GM12801 (cell line): Measurements from ENCODE around the gene ENO1.

Experiments used
- TF ChIP-seq, protein P1 (sequence below): IDR thresholded peaks from one replicate; pipeline ENCODE4 v1.5.1; 2011; ENCODE audit warnings: control low read depth; ENCODE audit not compliant: insufficient read length; ENCODE audit errors: extremely low read depth

The ENO1 gene

DNA sequence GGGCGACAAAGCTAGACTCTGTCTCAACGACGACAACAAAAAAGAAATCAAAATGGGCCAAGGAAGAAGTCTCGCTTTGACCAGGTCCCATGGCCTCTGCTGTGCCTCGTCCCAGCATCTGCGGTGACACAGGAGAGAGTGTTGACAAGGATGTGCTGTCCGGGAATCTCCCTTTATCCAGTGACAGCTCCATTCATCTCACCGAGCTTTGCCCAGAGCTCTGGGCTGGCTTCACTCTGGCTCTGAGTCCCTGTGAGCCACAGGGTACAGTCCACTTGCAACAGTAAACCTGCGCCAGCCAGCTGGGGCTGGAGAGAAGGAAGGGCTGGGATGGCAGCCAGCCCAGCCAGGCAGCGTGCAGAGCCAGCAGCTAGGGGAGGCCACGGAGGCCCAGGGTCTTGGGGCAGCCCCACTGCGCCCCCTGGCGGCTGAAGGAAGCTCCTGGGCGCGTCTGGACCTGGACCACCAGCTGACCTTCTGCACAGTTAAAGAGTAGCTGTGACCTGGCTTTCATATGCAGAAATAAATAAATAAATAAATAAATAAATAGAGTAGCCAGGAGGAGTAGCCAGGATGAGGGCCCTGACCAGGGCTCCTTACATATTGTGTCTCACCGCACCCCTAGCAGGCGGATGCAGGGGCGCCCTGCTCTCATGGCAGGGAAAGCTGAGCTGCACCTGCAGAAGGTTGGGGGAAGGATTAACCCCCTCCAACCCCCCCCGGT lies 29.7 kb downstream of the ENO1 start:
- TF ChIP-seq, protein P1, sequence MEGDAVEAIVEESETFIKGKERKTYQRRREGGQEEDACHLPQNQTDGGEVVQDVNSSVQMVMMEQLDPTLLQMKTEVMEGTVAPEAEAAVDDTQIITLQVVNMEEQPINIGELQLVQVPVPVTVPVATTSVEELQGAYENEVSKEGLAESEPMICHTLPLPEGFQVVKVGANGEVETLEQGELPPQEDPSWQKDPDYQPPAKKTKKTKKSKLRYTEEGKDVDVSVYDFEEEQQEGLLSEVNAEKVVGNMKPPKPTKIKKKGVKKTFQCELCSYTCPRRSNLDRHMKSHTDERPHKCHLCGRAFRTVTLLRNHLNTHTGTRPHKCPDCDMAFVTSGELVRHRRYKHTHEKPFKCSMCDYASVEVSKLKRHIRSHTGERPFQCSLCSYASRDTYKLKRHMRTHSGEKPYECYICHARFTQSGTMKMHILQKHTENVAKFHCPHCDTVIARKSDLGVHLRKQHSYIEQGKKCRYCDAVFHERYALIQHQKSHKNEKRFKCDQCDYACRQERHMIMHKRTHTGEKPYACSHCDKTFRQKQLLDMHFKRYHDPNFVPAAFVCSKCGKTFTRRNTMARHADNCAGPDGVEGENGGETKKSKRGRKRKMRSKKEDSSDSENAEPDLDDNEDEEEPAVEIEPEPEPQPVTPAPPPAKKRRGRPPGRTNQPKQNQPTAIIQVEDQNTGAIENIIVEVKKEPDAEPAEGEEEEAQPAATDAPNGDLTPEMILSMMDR = no peak

DNA sequence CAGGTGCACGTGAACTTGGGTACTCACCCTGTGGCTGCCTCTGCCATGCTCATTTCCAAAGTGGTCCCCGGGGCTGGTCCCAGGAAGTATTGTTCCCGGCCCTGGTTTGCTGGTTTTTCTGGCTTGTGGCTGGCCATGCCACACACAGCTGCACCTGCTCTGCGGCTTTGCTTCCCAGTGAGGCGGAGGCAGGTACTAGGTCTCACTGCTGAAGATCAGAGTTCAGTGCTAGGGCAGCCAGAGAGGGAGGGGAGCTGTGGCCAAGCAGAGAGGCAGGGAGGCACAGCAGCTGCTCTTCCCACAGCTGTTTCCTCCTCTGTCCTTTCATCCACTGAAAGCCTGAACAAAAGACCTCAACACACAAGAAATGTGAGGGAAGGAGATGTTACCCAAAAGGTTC lies 30.5 kb downstream of the ENO1 start:
- TF ChIP-seq, protein P1 = no peak

DNA sequence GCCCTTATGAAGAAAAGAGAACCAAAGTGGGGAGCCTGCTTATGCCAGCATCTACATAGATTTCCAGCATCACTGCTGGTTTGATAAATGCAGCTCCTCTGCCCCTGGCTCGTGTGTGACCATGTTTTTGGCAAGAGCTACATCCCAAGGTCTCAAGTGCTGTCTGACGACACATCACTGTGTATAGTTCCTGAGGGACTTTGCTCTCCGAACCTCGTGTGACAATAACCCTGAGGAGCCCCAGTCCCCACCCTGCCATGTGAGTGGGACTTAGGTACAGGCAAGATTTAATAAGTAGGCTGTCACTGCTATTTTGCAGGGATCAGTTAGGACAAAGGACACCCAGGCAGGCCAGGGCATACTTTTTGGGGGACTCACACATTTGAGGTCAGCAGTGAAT lies 32.2 kb downstream of the ENO1 start:
- TF ChIP-seq, protein P1 = no peak

DNA sequence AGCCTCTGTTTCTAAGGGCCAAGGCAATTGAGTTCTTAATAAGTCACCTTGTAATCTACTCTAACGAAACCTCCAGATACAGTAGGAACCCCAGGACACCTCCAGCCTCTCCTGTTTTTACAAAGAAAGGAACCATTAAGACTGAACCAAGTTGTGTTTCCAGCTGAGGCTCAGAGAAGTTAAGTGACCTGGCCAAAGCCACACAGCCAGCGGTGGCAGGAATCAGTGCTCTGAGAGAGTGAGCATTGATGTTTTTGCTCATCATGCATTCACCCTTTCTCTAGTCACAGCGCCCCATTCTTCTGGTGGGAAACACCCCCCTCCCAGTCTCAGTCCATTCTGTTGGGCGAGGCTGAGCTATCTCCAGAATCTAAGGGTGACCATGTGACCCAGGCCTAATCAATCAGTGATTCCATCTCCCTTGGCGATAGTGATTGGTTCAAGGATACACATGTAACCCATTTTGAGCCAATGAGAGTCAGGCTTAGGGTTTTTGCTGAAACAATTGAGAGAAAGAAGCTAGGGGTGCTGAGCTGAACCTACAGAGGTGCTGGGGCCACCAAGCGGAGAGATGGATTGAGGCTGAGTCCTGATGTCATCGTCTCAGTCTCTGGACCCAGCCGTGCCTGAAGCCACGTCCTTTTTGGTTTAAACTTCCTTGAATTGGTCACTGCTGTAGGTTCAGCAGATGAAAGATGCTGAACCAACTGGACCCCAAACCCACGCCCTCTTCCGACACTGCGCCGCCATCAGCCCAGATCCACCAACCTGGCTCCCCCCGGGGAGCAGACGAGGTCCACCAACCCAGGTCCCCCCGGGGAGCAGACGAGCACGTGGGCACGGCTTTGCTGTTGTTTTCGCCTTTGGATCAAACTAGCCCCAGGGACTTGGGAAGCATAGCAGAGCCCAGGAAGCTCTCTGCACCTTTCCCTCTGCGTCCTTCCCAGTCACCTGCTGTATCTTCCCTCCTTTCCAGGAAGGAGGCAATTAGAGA lies 33.1 kb downstream of the ENO1 start:
- TF ChIP-seq, protein P1 = no peak

DNA sequence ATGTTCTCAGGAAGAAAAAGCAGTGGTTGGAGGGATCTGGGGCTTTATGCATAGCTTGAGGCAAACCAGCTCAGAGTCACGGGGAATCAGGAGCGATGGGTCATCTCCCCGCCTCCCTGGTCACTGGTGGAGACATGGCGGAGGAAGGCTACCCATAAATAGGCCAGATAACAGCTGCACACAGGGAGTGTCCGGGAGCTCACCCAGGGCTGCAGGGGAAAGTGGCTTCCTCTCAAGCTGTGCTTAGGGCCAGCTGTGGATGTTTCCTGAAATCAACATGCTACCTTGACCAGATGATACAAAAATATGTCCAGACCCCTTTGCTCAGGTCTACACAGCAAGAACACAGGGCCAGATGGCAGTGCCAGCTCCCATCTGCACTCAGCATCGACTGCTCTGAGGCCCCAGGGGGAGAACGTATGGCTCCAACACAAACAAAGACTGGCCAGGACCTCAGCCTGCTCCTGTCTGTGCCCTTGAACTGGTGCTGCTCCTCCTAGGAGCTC lies 33.9 kb downstream of the ENO1 start:
- TF ChIP-seq, protein P1 = no peak

DNA sequence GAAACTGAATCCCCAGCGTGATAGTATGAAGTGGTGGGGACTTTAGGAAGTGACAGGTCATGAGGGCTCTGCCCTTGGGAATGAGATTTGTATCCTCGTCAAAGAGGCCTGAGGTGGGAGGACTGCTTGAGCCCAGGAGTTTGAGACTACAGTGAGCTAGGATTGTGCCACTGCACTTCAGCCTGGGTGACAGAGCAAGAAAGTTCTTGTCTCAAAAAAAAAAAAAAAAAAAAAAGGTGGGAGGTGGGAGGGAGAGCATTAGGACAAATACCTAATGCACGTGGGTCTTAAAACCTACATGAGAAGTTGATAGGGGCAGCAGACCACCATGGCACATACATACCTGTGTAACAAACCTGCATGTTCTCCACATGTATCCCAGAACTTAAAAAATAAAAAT lies 37.1 kb downstream of the ENO1 start:
- TF ChIP-seq, protein P1 = no peak

DNA sequence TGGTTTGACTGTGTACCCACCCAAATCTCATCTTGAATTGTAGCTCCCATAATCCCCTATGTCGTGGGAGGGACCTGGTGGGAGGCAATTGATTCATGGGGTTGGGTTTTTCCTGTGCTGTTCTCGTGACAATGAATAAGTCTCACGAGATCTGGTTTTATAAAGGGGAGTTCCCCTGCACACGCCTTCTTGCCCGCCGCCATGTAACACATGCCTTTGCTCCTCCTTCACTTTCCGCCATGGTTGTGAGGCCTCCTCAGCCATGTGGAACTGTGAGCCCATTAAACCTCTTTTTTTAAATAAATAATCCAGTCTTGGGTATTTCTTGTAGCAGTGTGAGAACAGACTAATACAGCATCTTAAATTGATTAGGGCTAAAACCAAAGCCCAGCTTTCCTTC lies 38.5 kb downstream of the ENO1 start:
- TF ChIP-seq, protein P1 = no peak
